MM.1S (cell line): ENCODE results near the gene WDR70.

Experiments
- CTCF ChIP-seq: fragments of 300-600 bp; sonication (generic); IDR thresholded peaks from 2 replicates; pipeline ENCODE4 v1.5.1; 2016; ENCODE audit warnings: antibody characterized with exemption, low read length, mixed read lengths
- EZH2 ChIP-seq: fragments of 300-600 bp; sonication (generic); optimal IDR thresholded peaks from 2 replicates; pipeline ENCODE3; 2017; ENCODE audit warnings: low read depth, mild to moderate bottlenecking, antibody characterized with exemption, low read length, mixed read lengths
- EZH2phosphoT487 ChIP-seq: fragments of 300-600 bp; sonication (generic); IDR thresholded peaks from 2 replicates; pipeline ENCODE4 v1.6.1; 2018; ENCODE audit warnings: antibody characterized with exemption, low read length

- TF ChIP-seq CTCF (no peak), EZH2phosphoT487 (no peak), EZH2 (no peak)
Observed at GRCh38 chr5:37792975-37793631, 414.0 kb downstream of the WDR70 start.
